Jurkat, Clone E6-1 (cell line): Measurements from ENCODE around the gene PDE4B.

Experiments
- DNase-seq: peaks from one replicate; pipeline ENCODE4 v3.0.0-alpha.2; 2011; ENCODE audit warnings: low read depth, low spot score
- H3K4me3 ChIP-seq: 2 replicates; pipeline ENCODE4 v1.5.1; 2011; ENCODE audit warnings: mild to moderate bottlenecking, low read length, control low read depth, moderate library complexity

Gene PDE4B

GRCh38 chr1:65804584-65804983, 11.9 kb downstream of the PDE4B start:
- H3K4me3 ChIP-seq, result no peak overlapping the region
- no peak for DNase-seq

- H3K4me3 ChIP-seq, result no peak overlapping the region
Observed at GRCh38 chr1:65812065-65812464, 19.4 kb downstream of the PDE4B start.

DNA sequence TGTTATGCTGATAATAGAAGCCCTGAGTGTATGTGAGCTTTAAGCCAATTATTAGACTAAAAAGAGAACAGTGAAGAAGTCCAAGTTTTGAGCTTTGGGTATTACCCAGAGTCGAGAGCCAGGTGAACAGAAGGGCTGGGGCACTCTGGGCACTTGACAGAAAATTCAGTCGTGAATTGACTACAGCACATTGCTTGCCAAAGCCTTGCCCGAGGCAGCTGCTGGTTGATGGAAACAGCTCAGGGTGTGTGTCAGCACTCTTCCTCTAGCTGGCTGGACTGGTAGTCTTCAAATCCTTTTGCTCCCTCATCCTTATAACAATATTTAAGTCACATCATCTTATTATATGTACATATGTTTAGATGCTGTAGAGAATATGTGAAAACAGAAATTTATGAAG, 21.3 kb downstream of the PDE4B start:
- no peak for DNase-seq
- no peak overlapping the region for H3K4me3 ChIP-seq

More at GRCh38 chr1:65812065-65812464, 19.4 kb downstream of the PDE4B start:
- no peak for DNase-seq

- DNase-seq, result no peak
- H3K4me3 ChIP-seq, result no peak overlapping the region
Observed at GRCh38 chr1:65814752-65815151, 22.1 kb downstream of the PDE4B start.

GRCh38 chr1:65817891-65818290, 25.2 kb downstream of the PDE4B start:
- no peak for DNase-seq

DNA sequence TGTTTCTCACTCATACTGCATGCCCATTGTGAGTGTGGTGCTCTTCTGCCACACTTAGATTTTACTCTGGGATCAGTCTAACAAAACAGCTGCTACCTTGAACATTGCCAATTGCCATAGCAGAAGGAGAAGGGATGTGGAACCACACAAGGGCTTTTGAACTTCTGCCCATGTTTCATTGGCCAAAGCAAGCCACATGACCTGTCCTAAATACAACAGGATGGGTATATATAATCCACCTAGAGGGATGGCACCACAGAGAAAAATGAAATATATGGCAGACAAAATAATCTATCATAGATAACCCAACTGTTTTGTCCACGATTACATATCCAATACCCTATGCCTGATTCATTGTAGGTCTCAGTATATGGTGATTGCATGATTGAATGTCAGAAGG, 26.3 kb downstream of the PDE4B start:
- no peak overlapping the region for H3K4me3 ChIP-seq
- DNase-seq, result no peak

More at GRCh38 chr1:65817891-65818290, 25.2 kb downstream of the PDE4B start:
- H3K4me3 ChIP-seq, result no peak overlapping the region

DNA sequence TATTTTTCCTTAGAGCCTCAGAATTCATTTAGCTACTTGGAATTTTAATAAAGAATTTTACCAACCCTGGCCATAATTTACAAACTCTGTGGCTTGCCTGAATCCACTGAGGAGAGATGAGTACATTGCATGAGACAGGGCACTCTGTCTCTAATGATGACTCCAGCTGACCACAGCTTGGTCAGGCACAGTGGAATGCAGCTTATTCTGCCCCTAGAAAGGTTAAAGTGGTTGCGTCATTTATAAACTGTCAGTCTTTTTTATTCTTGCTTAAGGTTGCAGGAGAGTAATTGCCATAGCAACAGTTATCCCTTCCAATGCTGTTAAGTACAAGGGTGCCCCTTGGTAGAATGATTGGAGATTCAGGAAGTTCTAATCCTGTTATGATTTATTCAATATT, 28.3 kb downstream of the PDE4B start:
- no peak overlapping the region for H3K4me3 ChIP-seq
- DNase-seq, result no peak

DNA sequence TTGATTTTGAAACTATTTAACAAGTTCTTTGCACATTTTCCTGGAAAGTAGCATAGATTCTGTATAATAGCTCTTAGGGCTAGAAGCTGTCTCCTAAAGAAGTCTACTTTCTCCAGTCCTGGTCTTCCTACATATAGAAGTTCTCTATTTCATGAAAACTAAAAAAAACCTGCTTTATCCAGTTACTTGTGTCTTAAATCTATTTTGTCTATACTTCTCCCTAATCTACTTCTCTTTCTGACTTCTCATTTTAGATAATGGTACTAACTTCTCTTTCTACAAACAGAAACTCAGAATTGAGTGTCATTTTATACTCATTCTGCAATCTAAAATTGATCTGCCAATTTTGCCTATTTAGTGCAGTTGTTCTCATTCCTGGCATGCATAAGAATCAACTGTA, 28.7 kb downstream of the PDE4B start:
- H3K4me3 ChIP-seq, result no peak overlapping the region
- DNase-seq, result no peak

DNA sequence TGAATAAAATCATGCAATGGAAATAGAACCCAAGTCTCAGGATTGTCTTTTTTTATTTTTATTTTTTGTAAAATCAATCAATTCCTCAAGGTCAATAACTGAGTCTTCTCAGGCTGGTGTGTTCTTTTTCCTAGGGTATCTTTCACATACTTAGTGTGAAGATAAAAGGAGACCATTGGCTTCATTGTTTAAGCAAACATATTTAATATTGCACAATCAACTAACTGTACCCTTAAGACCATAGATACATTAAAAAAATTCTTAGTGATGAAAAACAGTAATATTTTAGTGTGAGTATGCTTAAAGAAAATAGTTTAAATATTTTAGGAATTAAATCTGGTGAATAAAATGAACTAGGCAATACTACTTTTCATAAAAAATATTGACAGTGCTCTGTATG, 31.4 kb downstream of the PDE4B start:
- no peak overlapping the region for H3K4me3 ChIP-seq
- no peak for DNase-seq

GRCh38 chr1:65825741-65826140, 33.0 kb downstream of the PDE4B start:
- no peak overlapping the region for H3K4me3 ChIP-seq
- DNase-seq, result no peak

- DNase-seq, result no peak
- no peak overlapping the region for H3K4me3 ChIP-seq
Observed at GRCh38 chr1:65826782-65827181, 34.1 kb downstream of the PDE4B start.

DNA sequence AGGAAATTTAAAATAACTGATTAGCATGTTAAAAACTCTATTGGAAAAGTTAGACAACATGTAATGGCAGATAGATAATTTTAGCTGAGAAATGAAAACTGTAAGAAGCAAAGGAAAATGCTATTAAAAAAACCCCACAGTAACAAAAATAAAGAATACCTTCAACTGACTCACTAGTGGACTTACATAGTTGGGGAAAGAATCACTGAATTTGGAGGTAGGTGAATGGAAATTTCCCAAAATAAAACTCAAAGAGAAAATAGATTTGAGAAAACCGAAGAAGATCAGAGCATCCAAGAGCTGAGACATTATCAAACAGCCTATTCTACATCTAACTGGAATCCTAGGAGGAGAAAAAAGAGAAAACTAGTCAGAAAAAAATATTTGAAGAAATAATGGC, 34.7 kb downstream of the PDE4B start:
- DNase-seq, result no peak
- no peak overlapping the region for H3K4me3 ChIP-seq

- no peak for DNase-seq
- H3K4me3 ChIP-seq, result no peak overlapping the region
Observed at GRCh38 chr1:65830306-65830705, 37.6 kb downstream of the PDE4B start.

GRCh38 chr1:65832296-65832695, 39.6 kb downstream of the PDE4B start:
- no peak for DNase-seq
- no peak overlapping the region for H3K4me3 ChIP-seq

DNA sequence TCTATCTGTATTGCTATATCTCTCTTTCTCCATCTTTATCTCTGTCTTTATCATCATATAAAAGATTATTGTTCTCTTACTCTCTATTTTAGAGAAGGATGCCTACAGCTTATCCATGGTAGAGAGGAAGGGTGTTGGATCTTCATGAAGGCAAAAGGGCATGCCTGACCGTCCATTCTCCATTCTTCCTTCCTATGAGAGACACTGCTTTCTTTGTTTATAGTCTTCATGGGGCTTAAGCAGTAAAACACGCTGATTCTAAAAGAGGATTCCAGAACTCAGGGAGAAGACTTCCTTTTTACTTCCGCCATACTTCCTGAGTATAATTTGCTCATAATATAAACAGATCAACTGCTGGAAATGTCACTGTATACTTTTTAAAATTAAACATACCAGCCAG, 44.0 kb downstream of the PDE4B start:
- no peak overlapping the region for H3K4me3 ChIP-seq
- no peak for DNase-seq

GRCh38 chr1:65840683-65841082, 48.0 kb downstream of the PDE4B start:
- H3K4me3 ChIP-seq, result no peak overlapping the region
- no peak for DNase-seq

GRCh38 chr1:65844296-65844695, 51.6 kb downstream of the PDE4B start:
- DNase-seq, result no peak
- H3K4me3 ChIP-seq, result no peak overlapping the region

DNA sequence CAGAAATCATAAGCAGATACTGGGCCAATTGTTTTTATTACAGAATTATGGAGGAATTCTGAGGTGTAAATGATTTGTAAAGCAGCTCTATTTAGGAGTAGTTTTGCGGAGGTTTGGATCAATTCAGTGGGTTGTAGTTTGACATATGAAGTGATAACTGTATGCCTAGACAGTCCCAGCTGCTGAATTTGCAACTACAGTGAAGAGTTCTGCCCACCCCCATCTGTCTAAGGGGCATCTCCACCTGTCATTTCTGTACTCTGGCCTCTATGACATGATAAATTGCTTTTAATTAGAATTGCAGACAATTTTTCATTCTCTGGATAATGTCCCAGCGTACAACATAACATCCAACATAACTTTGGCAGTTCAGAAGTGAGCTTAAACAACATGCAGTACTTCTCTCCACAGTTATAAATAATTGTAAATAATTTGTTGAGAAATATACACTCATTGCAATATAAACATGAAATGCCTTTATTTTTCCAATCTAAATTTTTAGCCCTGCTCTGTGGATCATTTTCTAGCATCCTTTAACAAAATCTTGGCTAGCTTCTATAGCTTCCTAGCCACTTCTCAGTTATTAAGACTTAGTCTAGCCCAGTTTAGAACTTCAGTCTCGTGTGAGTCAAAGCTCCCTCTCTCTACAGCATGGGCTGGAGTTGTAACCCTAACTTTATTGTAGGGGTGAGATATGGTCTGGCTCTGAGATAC, 52.3 kb downstream of the PDE4B start:
- no peak overlapping the region for H3K4me3 ChIP-seq
- DNase-seq, result no peak

GRCh38 chr1:65845535-65846060, 52.9 kb downstream of the PDE4B start:
- DNase-seq, result no peak

DNA sequence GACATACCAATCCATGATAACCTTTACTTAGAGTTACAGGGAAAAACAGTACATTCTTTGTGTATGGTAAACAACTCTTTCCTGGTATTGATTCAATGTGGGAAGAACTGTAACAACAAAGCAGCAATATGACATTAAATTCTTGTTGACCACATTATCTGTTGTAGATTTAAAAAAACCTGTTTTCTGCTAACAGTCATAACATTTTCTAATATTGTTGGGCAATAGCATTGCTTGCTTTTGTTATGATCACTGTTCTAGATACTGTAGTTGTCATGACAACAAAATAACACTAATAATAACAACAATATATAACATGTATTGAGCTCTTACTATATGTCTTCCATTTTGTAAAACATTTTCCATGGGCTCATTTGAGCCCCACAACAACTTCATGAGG, 54.2 kb downstream of the PDE4B start:
- DNase-seq, result no peak

More at GRCh38 chr1:65845535-65846060, 52.9 kb downstream of the PDE4B start:
- H3K4me3 ChIP-seq, result no peak overlapping the region

GRCh38 chr1:65850281-65850680, 57.6 kb downstream of the PDE4B start:
- H3K4me3 ChIP-seq, result no peak overlapping the region
- no peak for DNase-seq

More for the DNA sequence above, 54.2 kb downstream of the PDE4B start:
- no peak overlapping the region for H3K4me3 ChIP-seq
